Measurements from ENCODE around the gene RPS27L. TPM values are rescaled to one million over a fixed set of nuclear protein-coding genes. Genes with fewer than 3 reads are reported as not detected.

RPS27L gene
- total and polyA plus RNA-seq, 2 donors (not counting 1 experiment from before 2014, with no cell fraction given) = 21.6 to 50.9 TPM

DNA sequence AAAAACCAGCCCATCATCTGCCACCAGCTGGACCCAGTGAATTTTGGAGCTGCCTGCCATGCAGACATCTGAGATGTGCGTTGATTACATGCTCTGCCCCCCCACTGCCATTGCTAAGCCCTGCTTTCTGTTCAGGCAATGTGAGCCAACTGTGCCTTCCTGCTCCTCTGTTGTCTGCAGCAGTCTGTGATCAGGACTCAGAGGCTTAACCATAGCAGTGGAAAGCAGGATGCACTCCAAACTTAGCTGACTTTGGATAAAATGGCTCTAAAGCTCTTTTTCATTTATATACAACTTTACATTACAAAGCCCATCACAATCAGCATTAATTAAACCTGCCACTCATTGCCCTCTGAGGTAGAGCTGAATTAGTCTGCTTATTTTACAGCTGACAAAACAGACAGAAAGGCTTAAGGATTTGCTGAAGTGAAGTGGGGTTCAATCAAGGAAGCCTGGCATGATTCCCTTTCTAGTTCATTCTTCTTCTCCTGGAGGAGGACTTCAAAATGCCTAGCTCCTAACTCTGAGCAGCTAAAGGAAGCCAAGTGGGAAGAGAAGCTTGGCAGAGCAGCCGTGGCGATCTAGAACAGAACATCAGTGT lies 15.7 kb upstream of the RPS27L start:
- H4K20me1 ChIP-seq (ENCODE audit: control insufficient read depth, insufficient read depth, low read length, poor library complexity, severe bottlenecking) = no peaks in the 10 kb centered on the region
- DNase-seq (no peak), ATAC-seq (ENCODE audit: low read depth) (no peak)
- ChIA-PET CTCF (interaction anchor here (0.7 to 1.0 kb wide), 2 partner anchors 12 to 25 kb away, joined by 3 to 4 read pairs; no protein-coding TSS in a partner anchor), POLR2A (no interaction called here)
- 100% methylated on average over 1 of the region's 3 CpGs for WGBS (ENCODE audit: insufficient coverage)
- H3K27me3 ChIP-seq (replicated peaks in 1 of 4; ENCODE audit: control extremely low read depth in 1 of 4, control insufficient read depth in 3 of 4, insufficient read depth in 4 of 4, low read length in 3 of 4) = no peaks in the 10 kb centered on the region
- no peaks in the 10 kb centered on the region for H3K9me3 ChIP-seq (ENCODE audit: control extremely low read depth in 1 of 3, control insufficient read depth in 2 of 3, insufficient read depth in 1 of 3, low read length in 2 of 3)
- Mint-ChIP-seq H3K27me3 (no peaks in the 10 kb centered on the region), H3K4me1 (no peaks in the 10 kb centered on the region), H3K27ac (no peak overlapping the region), H3K4me3 (no peak overlapping the region), H3K9me3 (ENCODE audit: insufficient read depth) (no peaks in the 10 kb centered on the region)
- no peak overlapping the region for H3K4me2 ChIP-seq (replicated peaks; ENCODE audit: low read depth, low read length, poor library complexity, severe bottlenecking)
- intact Hi-C loops (cut with micrococcal nuclease) = no loop called here
- H2AFZ ChIP-seq (ENCODE audit: insufficient read depth, low read depth, low read length, poor library complexity, severe bottlenecking) = no peak overlapping the region
- H3K4me1 ChIP-seq (ENCODE audit: control insufficient read depth in 2 of 2, insufficient read depth in 2 of 2, low read length in 2 of 2) = no peaks in the 10 kb centered on the region
- no peak overlapping the region for H3K4me3 ChIP-seq (ENCODE audit: control extremely low read depth in 1 of 5, extremely low read depth in 1 of 5, insufficient read depth in 1 of 5, low read depth in 2 of 5, low read length in 4 of 5)
- no peak overlapping the region for H3K27ac ChIP-seq (ENCODE audit: low read length in 2 of 2)
- H3K36me3 ChIP-seq (replicated peaks in 1 of 2; ENCODE audit: control extremely low read depth in 1 of 2, control insufficient read depth in 1 of 2, extremely low read depth in 1 of 2, insufficient read depth in 2 of 2, low read length in 1 of 2) = no peaks in the 10 kb centered on the region
- no peaks in the 10 kb centered on the region for H3K79me2 ChIP-seq (ENCODE audit: control insufficient read depth, insufficient read depth, low read length)
- TF ChIP-seq EZH2 (IDR thresholded peaks at IDR 0.05; ENCODE audit: borderline replicate concordance, insufficient read depth, low read depth, low read length, poor library complexity, severe bottlenecking) = no peak
- TF ChIP-seq, protein P1, sequence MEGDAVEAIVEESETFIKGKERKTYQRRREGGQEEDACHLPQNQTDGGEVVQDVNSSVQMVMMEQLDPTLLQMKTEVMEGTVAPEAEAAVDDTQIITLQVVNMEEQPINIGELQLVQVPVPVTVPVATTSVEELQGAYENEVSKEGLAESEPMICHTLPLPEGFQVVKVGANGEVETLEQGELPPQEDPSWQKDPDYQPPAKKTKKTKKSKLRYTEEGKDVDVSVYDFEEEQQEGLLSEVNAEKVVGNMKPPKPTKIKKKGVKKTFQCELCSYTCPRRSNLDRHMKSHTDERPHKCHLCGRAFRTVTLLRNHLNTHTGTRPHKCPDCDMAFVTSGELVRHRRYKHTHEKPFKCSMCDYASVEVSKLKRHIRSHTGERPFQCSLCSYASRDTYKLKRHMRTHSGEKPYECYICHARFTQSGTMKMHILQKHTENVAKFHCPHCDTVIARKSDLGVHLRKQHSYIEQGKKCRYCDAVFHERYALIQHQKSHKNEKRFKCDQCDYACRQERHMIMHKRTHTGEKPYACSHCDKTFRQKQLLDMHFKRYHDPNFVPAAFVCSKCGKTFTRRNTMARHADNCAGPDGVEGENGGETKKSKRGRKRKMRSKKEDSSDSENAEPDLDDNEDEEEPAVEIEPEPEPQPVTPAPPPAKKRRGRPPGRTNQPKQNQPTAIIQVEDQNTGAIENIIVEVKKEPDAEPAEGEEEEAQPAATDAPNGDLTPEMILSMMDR (IDR thresholded peaks at IDR 0.05) = no peak
- H3K9ac ChIP-seq (ENCODE audit: low read length) = no peak overlapping the region

DNA sequence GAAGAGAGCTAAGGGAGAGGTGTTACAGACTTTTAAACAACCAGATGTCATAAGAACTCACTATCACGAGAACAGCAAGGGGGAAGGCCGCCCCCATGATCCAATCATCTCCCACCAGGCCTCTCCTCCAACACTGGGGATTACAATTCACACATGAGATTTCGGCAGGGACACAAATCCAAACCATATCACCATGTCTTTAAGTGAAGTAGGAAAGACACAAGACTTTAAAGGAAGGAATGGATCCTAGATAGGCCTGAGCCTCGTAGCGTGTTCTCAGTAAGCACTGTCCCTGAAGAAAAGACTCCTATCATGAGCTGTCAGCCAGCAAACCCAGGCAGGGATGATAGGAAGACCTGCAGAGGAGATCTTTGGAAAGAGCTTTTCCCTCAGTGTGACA lies 15.1 kb upstream of the RPS27L start:
- ChIA-PET POLR2A (no interaction called here), CTCF (interaction anchor here (1.0 kb wide), 1 partner anchor 13 kb away, joined by 3 read pairs; no protein-coding TSS in a partner anchor)
- H2AFZ ChIP-seq (ENCODE audit: insufficient read depth, low read depth, low read length, poor library complexity, severe bottlenecking) = no peak overlapping the region
- H3K9ac ChIP-seq (ENCODE audit: low read length) = no peak overlapping the region
- H3K27ac ChIP-seq (ENCODE audit: low read length in 2 of 2) = no peak overlapping the region
- no peaks in the 10 kb centered on the region for H3K27me3 Mint-ChIP-seq
- 85% methylated on average over 2 of the region's 5 CpGs for WGBS (ENCODE audit: insufficient coverage)
- no peak overlapping the region for H3K4me3 Mint-ChIP-seq
- no peaks in the 10 kb centered on the region for H4K20me1 ChIP-seq (ENCODE audit: control insufficient read depth, insufficient read depth, low read length, poor library complexity, severe bottlenecking)
- no peaks in the 10 kb centered on the region for H3K36me3 ChIP-seq (replicated peaks in 1 of 2; ENCODE audit: control extremely low read depth in 1 of 2, control insufficient read depth in 1 of 2, extremely low read depth in 1 of 2, insufficient read depth in 2 of 2, low read length in 1 of 2)
- H3K9me3 Mint-ChIP-seq (ENCODE audit: insufficient read depth) = no peaks in the 10 kb centered on the region
- no peak for TF ChIP-seq EZH2 (IDR thresholded peaks at IDR 0.05; ENCODE audit: borderline replicate concordance, insufficient read depth, low read depth, low read length, poor library complexity, severe bottlenecking)
- TF ChIP-seq, protein P1 (IDR thresholded peaks at IDR 0.05) = no peak
- H3K4me1 Mint-ChIP-seq = no peaks in the 10 kb centered on the region
- no peaks in the 10 kb centered on the region for H3K9me3 ChIP-seq (ENCODE audit: control extremely low read depth in 1 of 3, control insufficient read depth in 2 of 3, insufficient read depth in 1 of 3, low read length in 2 of 3)
- no peak overlapping the region for H3K4me3 ChIP-seq (ENCODE audit: control extremely low read depth in 1 of 5, extremely low read depth in 1 of 5, insufficient read depth in 1 of 5, low read depth in 2 of 5, low read length in 4 of 5)
- intact Hi-C loops (cut with micrococcal nuclease) = no loop called here
- no peak overlapping the region for H3K4me2 ChIP-seq (replicated peaks; ENCODE audit: low read depth, low read length, poor library complexity, severe bottlenecking)
- DNase-seq (no peak), ATAC-seq (ENCODE audit: low read depth) (no peak)
- no peaks in the 10 kb centered on the region for H3K79me2 ChIP-seq (ENCODE audit: control insufficient read depth, insufficient read depth, low read length)
- H3K27me3 ChIP-seq (replicated peaks in 1 of 4; ENCODE audit: control extremely low read depth in 1 of 4, control insufficient read depth in 3 of 4, insufficient read depth in 4 of 4, low read length in 3 of 4) = no peaks in the 10 kb centered on the region
- no peaks in the 10 kb centered on the region for H3K4me1 ChIP-seq (ENCODE audit: control insufficient read depth in 2 of 2, insufficient read depth in 2 of 2, low read length in 2 of 2)
- no peak overlapping the region for H3K27ac Mint-ChIP-seq
